PC-3 (cell line): Measurements from ENCODE around the gene MCHR1.

Source experiments
- EZH2phosphoT487 ChIP-seq: fragments of 300-600 bp; sonication (generic); IDR thresholded peaks from 2 replicates; pipeline ENCODE4 v1.6.1; 2018; ENCODE audit warnings: mild to moderate bottlenecking, antibody characterized with exemption, low read length, borderline replicate concordance
- TF ChIP-seq, protein P1 (sequence below): fragments of 300-600 bp; sonication (generic); conservative IDR thresholded peaks from 2 replicates; pipeline ENCODE4 v1.5.1; 2017; ENCODE audit warnings: antibody characterized with exemption, low read depth, mild to moderate bottlenecking, low read length

DNA sequence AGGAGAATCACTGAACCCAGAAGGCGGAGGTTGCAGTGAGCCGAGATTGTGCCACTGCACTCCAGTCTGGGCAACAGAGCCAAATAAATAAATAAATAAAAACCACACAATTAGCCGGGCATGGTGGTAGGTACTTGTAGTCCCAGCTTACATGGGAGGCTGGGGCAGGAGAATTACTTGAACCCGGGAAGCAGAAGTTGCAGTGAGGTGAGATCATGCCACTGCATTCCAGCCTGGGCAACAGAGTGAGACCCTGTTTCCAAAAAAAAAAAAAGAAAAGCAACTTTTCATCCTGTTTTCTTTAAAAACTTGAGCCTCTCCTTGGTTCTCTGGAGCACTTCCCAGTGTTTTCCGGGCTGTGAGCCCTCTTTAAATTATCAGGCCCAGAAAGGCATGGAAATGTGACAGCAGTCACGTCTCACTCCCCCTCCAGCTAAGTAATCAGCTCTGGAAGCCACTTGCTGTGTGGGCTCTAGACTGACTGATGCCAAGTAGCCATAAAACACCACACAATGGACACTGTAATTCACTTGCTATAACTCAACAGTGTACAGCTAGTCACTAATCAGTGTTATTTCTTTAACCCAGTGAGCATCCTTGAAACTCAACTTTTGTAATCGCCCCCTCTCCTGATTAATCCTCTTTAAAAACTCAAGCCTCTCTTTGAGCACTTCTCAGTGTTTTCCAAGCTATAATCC lies 13.0 kb upstream of the MCHR1 start:
- TF ChIP-seq, protein P1, sequence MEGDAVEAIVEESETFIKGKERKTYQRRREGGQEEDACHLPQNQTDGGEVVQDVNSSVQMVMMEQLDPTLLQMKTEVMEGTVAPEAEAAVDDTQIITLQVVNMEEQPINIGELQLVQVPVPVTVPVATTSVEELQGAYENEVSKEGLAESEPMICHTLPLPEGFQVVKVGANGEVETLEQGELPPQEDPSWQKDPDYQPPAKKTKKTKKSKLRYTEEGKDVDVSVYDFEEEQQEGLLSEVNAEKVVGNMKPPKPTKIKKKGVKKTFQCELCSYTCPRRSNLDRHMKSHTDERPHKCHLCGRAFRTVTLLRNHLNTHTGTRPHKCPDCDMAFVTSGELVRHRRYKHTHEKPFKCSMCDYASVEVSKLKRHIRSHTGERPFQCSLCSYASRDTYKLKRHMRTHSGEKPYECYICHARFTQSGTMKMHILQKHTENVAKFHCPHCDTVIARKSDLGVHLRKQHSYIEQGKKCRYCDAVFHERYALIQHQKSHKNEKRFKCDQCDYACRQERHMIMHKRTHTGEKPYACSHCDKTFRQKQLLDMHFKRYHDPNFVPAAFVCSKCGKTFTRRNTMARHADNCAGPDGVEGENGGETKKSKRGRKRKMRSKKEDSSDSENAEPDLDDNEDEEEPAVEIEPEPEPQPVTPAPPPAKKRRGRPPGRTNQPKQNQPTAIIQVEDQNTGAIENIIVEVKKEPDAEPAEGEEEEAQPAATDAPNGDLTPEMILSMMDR, result no peak
- TF ChIP-seq EZH2phosphoT487, result no peak
